K562 (cell line): ENCODE data around the gene USP46. TPM values are rescaled to one million over a fixed set of nuclear protein-coding genes. Genes with fewer than 3 reads are reported as not detected.

ENCODE experiments used
- ATAC-seq: fragments of 200-7000 bp; cut with Tn5 transposase; 3 replicates; pipeline ENCODE4 v1.9.1; 2020; ENCODE audit warnings: moderate library complexity
- BruUV-seq: library from RNA; stranded (reverse); fragments of 400-500 nt; replicated peaks from 2 replicates; lab custom pipeline; 2021; lab: Mats Ljungman, UMichigan
- CTCF ChIA-PET: fragments of 300-600 bp; formaldehyde crosslinking; extraction: SDS; loops from one replicate; lab custom pipeline; 2021; ENCODE audit warnings: low intra/inter-chr PET ratio; lab: Yijun Ruan, JAX
- POLR2A ChIA-PET: fragments of 300-600, 350-650 bp; sonication (Branson Sonifier 250); formaldehyde crosslinking; extraction: SDS; loops from one replicate; lab custom pipeline; 2021; ENCODE audit warnings: antibody characterized with exemption, inconsistent platforms; lab: Yijun Ruan, JAX
- DNase-seq, 4 experiments: peaks; one replicate each; pipeline versions ENCODE4 v3.0.0 to v3.0.0-alpha.2; 2011 to 2018; ENCODE audit warnings: low spot score in 3 of 4, mixed read lengths in 3 of 4; ENCODE audit errors: extremely low read depth in 1 of 4
- FAIRE-seq: peaks from 2 replicates; lab custom pipeline; 2011; peaks lifted over from hg19 to GRCh38; lab: Jason Lieb, UNC
- H2AFZ ChIP-seq: 2 replicates; pipeline ENCODE4 v1.6.0; 2011; ENCODE audit warnings: low read depth, low read length, control low read depth, inconsistent platforms
- H3K27ac ChIP-seq: fragments of 200-600 bp; 3 replicates; pipeline ENCODE4 v1.8.0; 2011; ENCODE audit warnings: low read depth, mild to moderate bottlenecking, control low read depth, inconsistent platforms, low read length, moderate library complexity, mixed read lengths; ENCODE audit errors: extremely low read depth
- H3K27me3 ChIP-seq, 2 experiments: fragments of 300-600 bp in 1 of 2; 2 replicates in 1 of 2; 3 replicates in 1 of 2; pipeline versions ENCODE4 v1.6.0 to v1.8.0; 2011; ENCODE audit warnings: inconsistent platforms in 2 of 2, low read length in 2 of 2, mild to moderate bottlenecking in 1 of 2, mixed read lengths in 1 of 2, moderate library complexity in 1 of 2; ENCODE audit not compliant: control insufficient read depth in 2 of 2, insufficient read depth in 2 of 2
- H3K36me3 ChIP-seq: fragments of 300-600 bp; 3 replicates; pipeline ENCODE4 v1.8.0; 2011; ENCODE audit warnings: mild to moderate bottlenecking, low read length, inconsistent platforms; ENCODE audit not compliant: control insufficient read depth, insufficient read depth
- H3K4me1 ChIP-seq, 2 experiments: fragments of 200-600 bp in 1 of 2; replicated peaks in 1 of 2; 2 replicates in 1 of 2; 3 replicates in 1 of 2; pipeline versions ENCODE4 v1.5.1 to v1.8.0; 2011; ENCODE audit warnings: inconsistent platforms in 2 of 2, low read length in 2 of 2, mild to moderate bottlenecking in 1 of 2, mixed read lengths in 1 of 2, moderate library complexity in 1 of 2; ENCODE audit not compliant: control insufficient read depth in 2 of 2, insufficient read depth in 2 of 2
- H3K4me2 ChIP-seq: 2 replicates; pipeline ENCODE4 v1.6.1; 2011; ENCODE audit warnings: low read length, control low read depth, inconsistent platforms, mixed read lengths; ENCODE audit not compliant: insufficient read depth
- H3K4me3 ChIP-seq: fragments of 200-600 bp; sonication (generic), shearing (Covaris generic); 2 replicates; pipeline ENCODE4 v1.5.1; 2016; ENCODE audit warnings: control low read depth, inconsistent platforms
- H3K79me2 ChIP-seq: fragments of 200-600 bp; 3 replicates; pipeline ENCODE4 v1.8.0; 2011; ENCODE audit warnings: low read length, inconsistent platforms; ENCODE audit not compliant: control insufficient read depth, insufficient read depth
- H3K9ac ChIP-seq, 2 experiments: 2 replicates each; pipeline versions ENCODE4 v1.6.0 to v1.6.1; 2011; ENCODE audit warnings: low read depth in 2 of 2, low read length in 2 of 2, control low read depth in 1 of 2, inconsistent platforms in 1 of 2, mild to moderate bottlenecking in 1 of 2, mixed read lengths in 1 of 2; ENCODE audit not compliant: insufficient read depth in 1 of 2
- H3K9me1 ChIP-seq: one replicate; pipeline ENCODE4 v1.6.0; 2011; ENCODE audit warnings: inconsistent platforms, mild to moderate bottlenecking, low read length, moderate library complexity; ENCODE audit not compliant: control insufficient read depth, insufficient read depth
- H3K9me3 ChIP-seq: replicated peaks from 2 replicates; pipeline ENCODE4 v1.5.1; 2011; ENCODE audit warnings: low read depth, low read length, inconsistent platforms; ENCODE audit not compliant: control insufficient read depth, insufficient read depth
- H4K20me1 ChIP-seq: replicated peaks from 2 replicates; pipeline ENCODE4 v1.6.1; 2011; ENCODE audit warnings: low read length, inconsistent platforms, mixed read lengths; ENCODE audit not compliant: control insufficient read depth, insufficient read depth
- E2F3 ChIP-seq: fragments of 250-450 bp; sonication (Bioruptor Pico); IDR thresholded peaks from 2 replicates; pipeline ENCODE4 v1.4.0; 2020; ENCODE audit warnings: mild to moderate bottlenecking
- FOSL1 ChIP-seq: fragments of 200-800 bp; sonication (Bioruptor generic); conservative IDR thresholded peaks from 2 replicates; pipeline ENCODE4 v1.6.1; 2016; ENCODE audit warnings: missing genetic modification characterization, missing compliant biosample characterization
- GATA2 ChIP-seq: sonication (generic); formaldehyde crosslinking; IDR thresholded peaks from 2 replicates; pipeline ENCODE4 v1.4.0; 2020; ENCODE audit warnings: mild to moderate bottlenecking, missing genetic modification reagents
- SRSF9 ChIP-seq: fragments of 200-400 bp; formaldehyde crosslinking; IDR thresholded peaks from 2 replicates; pipeline ENCODE4 v1.6.1; 2017; ENCODE audit warnings: low read depth, low read length, borderline replicate concordance
- ZNF3 ChIP-seq: fragments of 250-450 bp; sonication (Bioruptor Pico); IDR thresholded peaks from 2 replicates; pipeline ENCODE4 v1.5.0; 2021; ENCODE audit warnings: mild to moderate bottlenecking, moderate library complexity
- ZNF431 ChIP-seq: sonication (generic); formaldehyde crosslinking; IDR thresholded peaks from 2 replicates; pipeline ENCODE4 v1.8.0; 2022; ENCODE audit warnings: mild to moderate bottlenecking, missing genetic modification reagents
- ZNF830 ChIP-seq: fragments of 250-450 bp; sonication (Bioruptor Pico); IDR thresholded peaks from 2 replicates; pipeline ENCODE4 v1.5.0; 2021; ENCODE audit warnings: mild to moderate bottlenecking
- WGBS: fragments of 100-300 bp; shearing (Covaris generic); methylation state at CpG from one replicate; pipeline ENCODE4 v1.1.6; 2016; ENCODE audit warnings: low coverage, mixed read lengths; ENCODE audit not compliant: insufficient coverage; ENCODE audit errors: missing lambda C conversion rate; 5-methylcytosine and 5-hydroxymethylcytosine counted together
- in situ Hi-C: fragments of 300-500 bp; cut with MboI; formaldehyde crosslinking; loops from 4 replicates; pipeline ENCODE4 v1.15.0; 2018; ENCODE audit warnings: inconsistent platforms, mixed read lengths
- intact Hi-C: fragments of 100-400 bp; cut with micrococcal nuclease; formaldehyde crosslinking; loops from 2 replicates; pipeline ENCODE4 v1.14.2; 2022
- polyA plus RNA-seq, 8 experiments: library from polyadenylated mRNA; depleted of rRNA in 4 of 8; stranded (reverse) in 5 of 8; unstranded in 3 of 8; fragments of >200 nt; fragmentation: Nextera tagmentation in 2 of 8; fragmentation: Illumina TruSeq in 1 of 8; extraction: Ambion mirVana in 2 of 8; extraction: Trizol in 1 of 8; gene quantifications; 2 replicates each; pipeline versions ENCODE4 v1.2.1 to v1.2.3, GENCODE V29; 2011 to 2014; ENCODE audit warnings: inconsistent platforms in 1 of 8, missing spikeins in 1 of 8
- total RNA-seq, 7 experiments: library from RNA; depleted of rRNA in 6 of 7; stranded (reverse); fragments of >200 nt in 6 of 7; fragmentation: Illumina TruSeq in 2 of 7; extraction: Trizol in 2 of 7; gene quantifications; 2 replicates each; pipeline versions ENCODE4 v1.2.1 to v1.2.3, GENCODE V29; 2011 to 2021; ENCODE audit warnings: low replicate concordance in 1 of 7
- TF ChIP-seq, protein P1 (sequence below): sonication (generic); formaldehyde crosslinking; IDR thresholded peaks from 2 replicates; pipeline ENCODE4 v1.8.0; 2022; ENCODE audit warnings: mild to moderate bottlenecking, missing genetic modification reagents

Gene USP46
- total and polyA plus RNA-seq, 9 of the 15 experiments (the other 6 are each of a cell fraction or from before 2014, with no cell fraction given): 3.0 to 11.7 (median 8.4) TPM

- H3K79me2 ChIP-seq: no peaks in the 10 kb centered on the region
- H3K9me3 ChIP-seq: no peaks in the 10 kb centered on the region
- H3K4me2 ChIP-seq: no peak overlapping the region
- H2AFZ ChIP-seq: no peak overlapping the region
- no TSS peak for BruUV-seq
- H3K4me3 ChIP-seq: no peak overlapping the region
- ATAC-seq: no peak
- intact Hi-C loops (no loop called here), in situ Hi-C loops (no loop called here)
- no peak overlapping the region for H3K27ac ChIP-seq
- TF ChIP-seq SRSF9 (no peak), ZNF3 (CRISPR knock-in tag) (no peak), GATA2 (no peak), ZNF431 (CRISPR knock-in tag) (no peak), FOSL1 (no peak), E2F3 (CRISPR knock-in tag) (no peak), ZNF830 (CRISPR knock-in tag) (no peak)
- TF ChIP-seq, protein P1, sequence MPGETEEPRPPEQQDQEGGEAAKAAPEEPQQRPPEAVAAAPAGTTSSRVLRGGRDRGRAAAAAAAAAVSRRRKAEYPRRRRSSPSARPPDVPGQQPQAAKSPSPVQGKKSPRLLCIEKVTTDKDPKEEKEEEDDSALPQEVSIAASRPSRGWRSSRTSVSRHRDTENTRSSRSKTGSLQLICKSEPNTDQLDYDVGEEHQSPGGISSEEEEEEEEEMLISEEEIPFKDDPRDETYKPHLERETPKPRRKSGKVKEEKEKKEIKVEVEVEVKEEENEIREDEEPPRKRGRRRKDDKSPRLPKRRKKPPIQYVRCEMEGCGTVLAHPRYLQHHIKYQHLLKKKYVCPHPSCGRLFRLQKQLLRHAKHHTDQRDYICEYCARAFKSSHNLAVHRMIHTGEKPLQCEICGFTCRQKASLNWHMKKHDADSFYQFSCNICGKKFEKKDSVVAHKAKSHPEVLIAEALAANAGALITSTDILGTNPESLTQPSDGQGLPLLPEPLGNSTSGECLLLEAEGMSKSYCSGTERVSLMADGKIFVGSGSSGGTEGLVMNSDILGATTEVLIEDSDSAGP (CRISPR knock-in tag): no peak
- H3K9me1 ChIP-seq: no peaks in the 10 kb centered on the region
- DNase-seq: no peak
- H3K27me3 ChIP-seq: no peaks in the 10 kb centered on the region
- no peak for FAIRE-seq
- H3K9ac ChIP-seq: no peak overlapping the region
- ChIA-PET POLR2A (no interaction called here), CTCF (no interaction called here)
- no peaks in the 10 kb centered on the region for H3K4me1 ChIP-seq
- H4K20me1 ChIP-seq: no peaks in the 10 kb centered on the region
- 58% methylated on average over 3 of the region's 3 CpGs for WGBS
- no peaks in the 10 kb centered on the region for H3K36me3 ChIP-seq
Measured at GRCh38 chr4:52617336-52618020, 41.6 kb downstream of the USP46 start.
